NB4 (cell line): ENCODE results near the gene FOXP3.

Experiments used
- CTCF ChIP-seq: IDR thresholded peaks from one replicate; pipeline ENCODE4 v1.5.1; 2012; ENCODE audit warnings: low read depth, low read length
- MAX ChIP-seq: IDR thresholded peaks from 2 replicates; pipeline ENCODE4 v1.6.1; 2011; ENCODE audit warnings: low read depth, low read length
- MYC ChIP-seq: IDR thresholded peaks from 2 replicates; pipeline ENCODE4 v1.6.1; 2011; ENCODE audit warnings: low read depth, low read length
- POLR2A ChIP-seq: IDR thresholded peaks from 2 replicates; pipeline ENCODE4 v1.6.1; 2011; ENCODE audit warnings: mild to moderate bottlenecking; ENCODE audit not compliant: insufficient read length; ENCODE audit errors: extremely low read depth

DNA sequence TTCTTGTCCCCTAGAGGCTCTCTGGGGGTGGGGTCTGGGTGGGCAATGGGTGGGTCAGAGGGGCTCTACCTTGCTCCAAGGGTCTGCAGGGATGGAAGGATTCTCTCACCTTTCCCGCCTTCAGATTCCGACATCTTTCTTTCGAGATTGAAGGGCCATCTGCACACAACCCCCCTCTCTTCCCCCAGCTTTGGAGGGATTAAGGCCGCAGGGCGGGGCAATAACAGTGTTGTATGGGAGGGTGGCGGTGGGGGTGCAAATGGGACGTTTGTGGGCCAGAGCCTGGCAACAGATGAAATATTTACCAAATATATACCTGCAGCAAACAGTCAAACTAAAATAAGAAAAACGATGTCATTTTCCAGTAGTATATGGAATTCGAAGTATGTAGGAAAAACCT lies 31.3 kb downstream of the FOXP3 start, which contains the start of gene CACNA1F:
- no peak for TF ChIP-seq CTCF
- TF ChIP-seq POLR2A = no peak
- no peak for TF ChIP-seq MAX
- no peak for TF ChIP-seq MYC
